ENCODE results near the gene PARPBP. TPM values are rescaled to one million over a fixed set of nuclear protein-coding genes. Genes with fewer than 3 reads are reported as not detected.

The PARPBP gene
- total and polyA plus RNA-seq, 2 of the 13 experiments (the other 11 are each of a cell fraction or from before 2014, with no cell fraction given) = 6.7 to 28.4 TPM

DNA sequence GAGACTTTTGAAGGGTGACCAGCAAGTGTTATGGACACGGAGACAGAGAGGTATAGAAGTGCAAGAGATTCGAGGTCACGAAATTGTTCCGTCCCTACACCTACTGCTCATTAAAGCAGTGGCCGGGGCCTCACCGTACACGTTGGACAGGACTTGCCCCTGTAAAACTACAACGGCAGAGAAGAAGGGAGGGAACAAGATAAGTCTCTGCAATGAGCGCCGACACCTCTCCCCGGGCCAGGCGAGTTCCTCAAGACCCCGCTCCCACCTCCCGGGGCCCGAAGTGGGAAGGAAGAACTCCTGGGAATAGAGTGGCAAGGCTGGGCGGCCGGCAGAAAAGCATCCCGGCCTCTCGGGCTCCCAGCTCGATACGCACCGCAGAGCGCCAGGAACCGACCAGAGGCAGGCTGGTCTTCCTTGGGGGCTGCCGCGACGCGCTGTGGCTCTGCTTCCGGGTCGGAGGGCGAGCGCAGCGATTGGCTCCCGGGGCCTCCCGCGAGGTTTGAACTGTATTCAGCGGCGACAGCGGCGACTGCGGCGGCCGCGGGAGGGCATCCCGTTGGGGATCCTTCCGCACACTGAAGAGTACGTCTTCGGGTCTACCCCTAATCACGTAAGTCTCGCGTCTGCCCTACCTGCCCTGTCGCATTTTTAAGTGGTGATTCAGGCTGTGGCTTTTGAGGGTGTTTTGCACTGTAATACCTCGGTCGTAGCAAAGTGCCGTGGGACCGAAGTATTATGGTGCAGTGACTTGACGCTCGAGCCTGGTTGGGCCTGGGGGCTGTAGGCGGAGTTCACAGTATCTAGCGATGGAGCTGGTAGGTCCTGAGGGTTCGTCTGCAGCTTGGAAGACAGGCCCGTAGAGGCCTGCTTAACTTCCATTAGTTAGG lies at the start of gene PARPBP, which contains the start of gene NUP37 (continued):
- TF ChIP-seq, protein P1, sequence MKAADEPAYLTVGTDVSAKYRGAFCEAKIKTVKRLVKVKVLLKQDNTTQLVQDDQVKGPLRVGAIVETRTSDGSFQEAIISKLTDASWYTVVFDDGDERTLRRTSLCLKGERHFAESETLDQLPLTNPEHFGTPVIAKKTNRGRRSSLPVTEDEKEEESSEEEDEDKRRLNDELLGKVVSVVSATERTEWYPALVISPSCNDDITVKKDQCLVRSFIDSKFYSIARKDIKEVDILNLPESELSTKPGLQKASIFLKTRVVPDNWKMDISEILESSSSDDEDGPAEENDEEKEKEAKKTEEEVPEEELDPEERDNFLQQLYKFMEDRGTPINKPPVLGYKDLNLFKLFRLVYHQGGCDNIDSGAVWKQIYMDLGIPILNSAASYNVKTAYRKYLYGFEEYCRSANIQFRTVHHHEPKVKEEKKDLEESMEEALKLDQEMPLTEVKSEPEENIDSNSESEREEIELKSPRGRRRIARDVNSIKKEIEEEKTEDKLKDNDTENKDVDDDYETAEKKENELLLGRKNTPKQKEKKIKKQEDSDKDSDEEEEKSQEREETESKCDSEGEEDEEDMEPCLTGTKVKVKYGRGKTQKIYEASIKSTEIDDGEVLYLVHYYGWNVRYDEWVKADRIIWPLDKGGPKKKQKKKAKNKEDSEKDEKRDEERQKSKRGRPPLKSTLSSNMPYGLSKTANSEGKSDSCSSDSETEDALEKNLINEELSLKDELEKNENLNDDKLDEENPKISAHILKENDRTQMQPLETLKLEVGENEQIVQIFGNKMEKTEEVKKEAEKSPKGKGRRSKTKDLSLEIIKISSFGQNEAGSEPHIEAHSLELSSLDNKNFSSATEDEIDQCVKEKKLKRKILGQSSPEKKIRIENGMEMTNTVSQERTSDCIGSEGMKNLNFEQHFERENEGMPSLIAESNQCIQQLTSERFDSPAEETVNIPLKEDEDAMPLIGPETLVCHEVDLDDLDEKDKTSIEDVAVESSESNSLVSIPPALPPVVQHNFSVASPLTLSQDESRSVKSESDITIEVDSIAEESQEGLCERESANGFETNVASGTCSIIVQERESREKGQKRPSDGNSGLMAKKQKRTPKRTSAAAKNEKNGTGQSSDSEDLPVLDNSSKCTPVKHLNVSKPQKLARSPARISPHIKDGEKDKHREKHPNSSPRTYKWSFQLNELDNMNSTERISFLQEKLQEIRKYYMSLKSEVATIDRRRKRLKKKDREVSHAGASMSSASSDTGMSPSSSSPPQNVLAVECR (CRISPR knock-in tag; IDR thresholded peaks at IDR 0.05; ENCODE audit: borderline replicate concordance) = peak; percentile 100
- TF ChIP-seq ZNF331 (CRISPR knock-in tag; IDR thresholded peaks at IDR 0.05) = no peak; the same call in none of the 2 replicates
- TF ChIP-seq ZNF781 (CRISPR knock-in tag; IDR thresholded peaks at IDR 0.05; ENCODE audit: borderline replicate concordance, not compliant biosample characterization) = peak; percentile 92
- peak; percentile 66; the same call in 1 of the 2 replicates for TF ChIP-seq FOXJ3 (CRISPR knock-in tag; IDR thresholded peaks at IDR 0.05; ENCODE audit: borderline replicate concordance)
- no peak for TF ChIP-seq RFXANK (CRISPR knock-in tag; IDR thresholded peaks at IDR 0.05)
- TF ChIP-seq, protein P2, sequence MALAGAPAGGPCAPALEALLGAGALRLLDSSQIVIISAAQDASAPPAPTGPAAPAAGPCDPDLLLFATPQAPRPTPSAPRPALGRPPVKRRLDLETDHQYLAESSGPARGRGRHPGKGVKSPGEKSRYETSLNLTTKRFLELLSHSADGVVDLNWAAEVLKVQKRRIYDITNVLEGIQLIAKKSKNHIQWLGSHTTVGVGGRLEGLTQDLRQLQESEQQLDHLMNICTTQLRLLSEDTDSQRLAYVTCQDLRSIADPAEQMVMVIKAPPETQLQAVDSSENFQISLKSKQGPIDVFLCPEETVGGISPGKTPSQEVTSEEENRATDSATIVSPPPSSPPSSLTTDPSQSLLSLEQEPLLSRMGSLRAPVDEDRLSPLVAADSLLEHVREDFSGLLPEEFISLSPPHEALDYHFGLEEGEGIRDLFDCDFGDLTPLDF (CRISPR knock-in tag; IDR thresholded peaks at IDR 0.05) = peak; percentile 68; the same call in 1 of the 2 replicates
- peak; percentile 47; the same call in 1 of the 2 replicates for TF ChIP-seq ZNF121 (CRISPR knock-in tag; IDR thresholded peaks at IDR 0.05)
- TF ChIP-seq, protein P3, sequence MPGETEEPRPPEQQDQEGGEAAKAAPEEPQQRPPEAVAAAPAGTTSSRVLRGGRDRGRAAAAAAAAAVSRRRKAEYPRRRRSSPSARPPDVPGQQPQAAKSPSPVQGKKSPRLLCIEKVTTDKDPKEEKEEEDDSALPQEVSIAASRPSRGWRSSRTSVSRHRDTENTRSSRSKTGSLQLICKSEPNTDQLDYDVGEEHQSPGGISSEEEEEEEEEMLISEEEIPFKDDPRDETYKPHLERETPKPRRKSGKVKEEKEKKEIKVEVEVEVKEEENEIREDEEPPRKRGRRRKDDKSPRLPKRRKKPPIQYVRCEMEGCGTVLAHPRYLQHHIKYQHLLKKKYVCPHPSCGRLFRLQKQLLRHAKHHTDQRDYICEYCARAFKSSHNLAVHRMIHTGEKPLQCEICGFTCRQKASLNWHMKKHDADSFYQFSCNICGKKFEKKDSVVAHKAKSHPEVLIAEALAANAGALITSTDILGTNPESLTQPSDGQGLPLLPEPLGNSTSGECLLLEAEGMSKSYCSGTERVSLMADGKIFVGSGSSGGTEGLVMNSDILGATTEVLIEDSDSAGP (CRISPR knock-in tag; IDR thresholded peaks at IDR 0.05; ENCODE audit: borderline replicate concordance) = peak; percentile 88
- TF ChIP-seq, protein P4, sequence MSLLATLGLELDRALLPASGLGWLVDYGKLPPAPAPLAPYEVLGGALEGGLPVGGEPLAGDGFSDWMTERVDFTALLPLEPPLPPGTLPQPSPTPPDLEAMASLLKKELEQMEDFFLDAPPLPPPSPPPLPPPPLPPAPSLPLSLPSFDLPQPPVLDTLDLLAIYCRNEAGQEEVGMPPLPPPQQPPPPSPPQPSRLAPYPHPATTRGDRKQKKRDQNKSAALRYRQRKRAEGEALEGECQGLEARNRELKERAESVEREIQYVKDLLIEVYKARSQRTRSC (CRISPR knock-in tag; IDR thresholded peaks at IDR 0.05; ENCODE audit: low read depth) = no peak
- TF ChIP-seq ZNF547 (CRISPR knock-in tag; IDR thresholded peaks at IDR 0.05) = peak; percentile 58; the same call in 1 of the 2 replicates
- TF ChIP-seq MAZ (IDR thresholded peaks at IDR 0.05; ENCODE audit: borderline replicate concordance, low read depth, low read length) = 0 out of 2 replicates have a peak, but pooled peaks have one; percentile 65
- TF ChIP-seq MAZ (CRISPR knock-in tag; IDR thresholded peaks at IDR 0.05; ENCODE audit: low read depth) = peak; percentile 71; the same call in 1 of the 2 replicates
- TF ChIP-seq ZNF550 (CRISPR knock-in tag; IDR thresholded peaks at IDR 0.05; ENCODE audit: borderline replicate concordance) = no peak
- 0 out of 2 replicates have a peak, but pooled peaks have one; percentile 26 for TF ChIP-seq HNRNPL (IDR thresholded peaks at IDR 0.05; ENCODE audit: low read depth, low read length)
- peak; percentile 95 for TF ChIP-seq PHF20 (CRISPR knock-in tag; IDR thresholded peaks at IDR 0.05)
- TF ChIP-seq, protein P5, sequence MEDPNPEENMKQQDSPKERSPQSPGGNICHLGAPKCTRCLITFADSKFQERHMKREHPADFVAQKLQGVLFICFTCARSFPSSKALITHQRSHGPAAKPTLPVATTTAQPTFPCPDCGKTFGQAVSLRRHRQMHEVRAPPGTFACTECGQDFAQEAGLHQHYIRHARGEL (CRISPR knock-in tag; IDR thresholded peaks at IDR 0.05) = no peak
- TF ChIP-seq SUZ12 (IDR thresholded peaks at IDR 0.05; ENCODE audit: low read depth, low read length) = no peak
- TF ChIP-seq HOXA3 (CRISPR knock-in tag; IDR thresholded peaks at IDR 0.05) = peak; percentile 82; the same call in 1 of the 2 replicates
- no peak for TF ChIP-seq NONO (IDR thresholded peaks at IDR 0.05)
- peak; percentile 96 for TF ChIP-seq NONO (CRISPR knock-in tag; conservative IDR thresholded peaks at IDR 0.05)
- TF ChIP-seq ZNF562 (CRISPR knock-in tag; IDR thresholded peaks at IDR 0.05; ENCODE audit: borderline replicate concordance) = no peak
